ENCODE results near the gene ELFN1. TPM values are rescaled to one million over a fixed set of nuclear protein-coding genes. Genes with fewer than 3 reads are reported as not detected.

ELFN1 gene
- total and polyA plus RNA-seq, 10 of the 15 experiments (the other 5 are each of a cell fraction or from before 2014, with no cell fraction given), result 0.04 TPM; not detected in 9

DNA sequence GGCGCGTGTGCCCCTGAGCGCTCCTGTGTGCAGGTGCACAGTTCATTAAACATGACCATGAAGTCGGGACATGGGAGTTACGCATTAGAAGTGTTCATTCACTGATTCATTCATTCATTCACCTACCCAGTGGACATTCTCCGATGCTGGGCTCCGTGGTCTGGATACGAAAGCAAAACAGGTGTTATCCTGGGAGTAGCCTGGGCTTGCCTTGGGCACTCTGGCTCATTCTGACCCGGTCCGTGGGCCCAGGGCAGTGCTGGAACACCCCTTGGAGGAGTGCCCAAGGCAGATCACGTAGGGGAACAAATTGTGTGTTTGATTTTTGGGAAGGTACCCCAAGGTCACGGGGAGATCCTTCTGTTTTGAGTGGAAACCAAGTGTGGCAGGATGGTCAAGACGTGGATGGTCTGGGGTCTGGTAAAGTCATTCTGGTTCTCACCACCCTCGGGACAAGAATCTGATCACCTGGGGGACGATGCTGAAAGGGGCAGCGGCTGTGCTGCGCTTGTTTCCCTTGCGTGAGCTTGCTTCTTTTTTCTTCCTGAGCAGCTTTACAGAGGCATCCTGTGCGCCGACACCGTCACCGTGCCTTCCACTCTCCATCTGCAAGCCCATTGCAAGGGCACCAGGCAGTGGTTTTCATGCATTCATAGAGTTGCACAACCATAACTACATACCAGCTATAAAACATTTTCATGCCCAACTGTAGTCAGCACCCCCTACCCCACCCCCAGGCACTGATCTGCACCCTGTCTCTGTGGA lies 10.1 kb downstream of the ELFN1 start:
- no peak overlapping the region for H3K27ac ChIP-seq (ENCODE audit: control insufficient read depth, insufficient read depth)
- 67% methylated on average over 22 of the region's 22 CpGs for WGBS (ENCODE audit: insufficient coverage, insufficient replicate concordance, low lambda C conversion rate, missing lambda C conversion rate)
- H3K9me3 ChIP-seq (replicated peaks; ENCODE audit: control insufficient read depth, insufficient read depth, low read length), result no peaks in the 10 kb centered on the region; the same call in none of the 3 replicates
- ChIA-PET SMC1A (ENCODE audit: uncharacterized antibody, unreplicated experiment) (no interaction called here), POLR2A (interaction anchor here (0.7 kb wide), 1 partner anchor 11 kb away, joined by 4 read pairs; no protein-coding TSS in a partner anchor), CTCF (no interaction called here), RAD21 (ENCODE audit: unreplicated experiment) (no interaction called here)
- in situ Hi-C loops (cut with MboI) (no loop called here), intact Hi-C loops (cut with micrococcal nuclease; ENCODE audit: unreplicated experiment) (no loop called here)
- BruUV-seq (replicated peaks), result no TSS peak
- H3K27me3 ChIP-seq (replicated peaks in 1 of 2; ENCODE audit: control insufficient read depth in 2 of 2, insufficient read depth in 2 of 2, low read length in 1 of 2), result no peaks in the 10 kb centered on the region
- no peaks in the 10 kb centered on the region for H3K4me1 ChIP-seq (ENCODE audit: control insufficient read depth, insufficient read depth, low read length)
- no peaks in the 10 kb centered on the region for H3K36me3 ChIP-seq (ENCODE audit: control insufficient read depth in 2 of 2, insufficient read depth in 2 of 2, low read length in 1 of 2)
- no peak overlapping the region for H3K4me3 ChIP-seq
- FAIRE-seq (no peak), ATAC-seq (no peak), DNase-seq (ENCODE audit: low read depth, low spot score) (no peak)
- H3K9ac ChIP-seq (ENCODE audit: control insufficient read depth, insufficient read depth, low read length), result no peak overlapping the region
- H2AFZ ChIP-seq (ENCODE audit: control insufficient read depth, low read depth, low read length), result no peak overlapping the region
- no peak for TF ChIP-seq HDAC6 (IDR thresholded peaks at IDR 0.05; ENCODE audit: unreplicated experiment)
- TF ChIP-seq, protein P1, sequence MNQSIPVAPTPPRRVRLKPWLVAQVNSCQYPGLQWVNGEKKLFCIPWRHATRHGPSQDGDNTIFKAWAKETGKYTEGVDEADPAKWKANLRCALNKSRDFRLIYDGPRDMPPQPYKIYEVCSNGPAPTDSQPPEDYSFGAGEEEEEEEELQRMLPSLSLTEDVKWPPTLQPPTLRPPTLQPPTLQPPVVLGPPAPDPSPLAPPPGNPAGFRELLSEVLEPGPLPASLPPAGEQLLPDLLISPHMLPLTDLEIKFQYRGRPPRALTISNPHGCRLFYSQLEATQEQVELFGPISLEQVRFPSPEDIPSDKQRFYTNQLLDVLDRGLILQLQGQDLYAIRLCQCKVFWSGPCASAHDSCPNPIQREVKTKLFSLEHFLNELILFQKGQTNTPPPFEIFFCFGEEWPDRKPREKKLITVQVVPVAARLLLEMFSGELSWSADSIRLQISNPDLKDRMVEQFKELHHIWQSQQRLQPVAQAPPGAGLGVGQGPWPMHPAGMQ (IDR thresholded peaks at IDR 0.05; ENCODE audit: borderline replicate concordance), result no peak
- no peak for TF ChIP-seq TAF1 (IDR thresholded peaks at IDR 0.05; ENCODE audit: borderline replicate concordance, low read depth, low read length)
- TF ChIP-seq TCF12 (IDR thresholded peaks at IDR 0.05; ENCODE audit: low read depth, low read length), result no peak
- TF ChIP-seq JUNB (IDR thresholded peaks at IDR 0.05), result no peak
- TF ChIP-seq, protein P2, sequence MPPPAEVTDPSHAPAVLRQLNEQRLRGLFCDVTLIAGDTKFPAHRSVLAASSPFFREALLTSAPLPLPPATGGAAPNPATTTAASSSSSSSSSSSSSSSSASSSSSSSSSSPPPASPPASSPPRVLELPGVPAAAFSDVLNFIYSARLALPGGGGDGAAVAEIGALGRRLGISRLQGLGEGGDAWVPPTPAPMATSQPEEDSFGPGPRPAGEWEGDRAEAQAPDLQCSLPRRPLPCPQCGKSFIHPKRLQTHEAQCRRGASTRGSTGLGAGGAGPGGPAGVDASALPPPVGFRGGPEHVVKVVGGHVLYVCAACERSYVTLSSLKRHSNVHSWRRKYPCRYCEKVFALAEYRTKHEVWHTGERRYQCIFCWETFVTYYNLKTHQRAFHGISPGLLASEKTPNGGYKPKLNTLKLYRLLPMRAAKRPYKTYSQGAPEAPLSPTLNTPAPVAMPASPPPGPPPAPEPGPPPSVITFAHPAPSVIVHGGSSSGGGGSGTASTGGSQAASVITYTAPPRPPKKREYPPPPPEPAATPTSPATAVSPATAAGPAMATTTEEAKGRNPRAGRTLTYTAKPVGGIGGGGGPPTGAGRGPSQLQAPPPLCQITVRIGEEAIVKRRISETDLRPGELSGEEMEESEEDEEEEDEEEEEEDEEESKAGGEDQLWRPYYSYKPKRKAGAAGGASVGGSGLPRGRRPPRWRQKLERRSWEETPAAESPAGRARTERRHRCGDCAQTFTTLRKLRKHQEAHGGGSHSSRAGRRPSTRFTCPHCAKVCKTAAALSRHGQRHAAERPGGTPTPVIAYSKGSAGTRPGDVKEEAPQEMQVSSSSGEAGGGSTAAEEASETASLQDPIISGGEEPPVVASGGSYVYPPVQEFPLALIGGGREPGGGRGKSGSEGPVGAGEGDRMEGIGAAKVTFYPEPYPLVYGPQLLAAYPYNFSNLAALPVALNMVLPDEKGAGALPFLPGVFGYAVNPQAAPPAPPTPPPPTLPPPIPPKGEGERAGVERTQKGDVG (CRISPR knock-in tag; IDR thresholded peaks at IDR 0.05), result no peak
- no peak for TF ChIP-seq IKZF2 (IDR thresholded peaks at IDR 0.05)
- no peak for TF ChIP-seq CHD4 (IDR thresholded peaks at IDR 0.05)
- no peak for TF ChIP-seq PML (IDR thresholded peaks at IDR 0.05; ENCODE audit: low read length)
- TF ChIP-seq NRF1 (conservative IDR thresholded peaks at IDR 0.05; ENCODE audit: low read depth, low read length), result no peak
- TF ChIP-seq, protein P3, sequence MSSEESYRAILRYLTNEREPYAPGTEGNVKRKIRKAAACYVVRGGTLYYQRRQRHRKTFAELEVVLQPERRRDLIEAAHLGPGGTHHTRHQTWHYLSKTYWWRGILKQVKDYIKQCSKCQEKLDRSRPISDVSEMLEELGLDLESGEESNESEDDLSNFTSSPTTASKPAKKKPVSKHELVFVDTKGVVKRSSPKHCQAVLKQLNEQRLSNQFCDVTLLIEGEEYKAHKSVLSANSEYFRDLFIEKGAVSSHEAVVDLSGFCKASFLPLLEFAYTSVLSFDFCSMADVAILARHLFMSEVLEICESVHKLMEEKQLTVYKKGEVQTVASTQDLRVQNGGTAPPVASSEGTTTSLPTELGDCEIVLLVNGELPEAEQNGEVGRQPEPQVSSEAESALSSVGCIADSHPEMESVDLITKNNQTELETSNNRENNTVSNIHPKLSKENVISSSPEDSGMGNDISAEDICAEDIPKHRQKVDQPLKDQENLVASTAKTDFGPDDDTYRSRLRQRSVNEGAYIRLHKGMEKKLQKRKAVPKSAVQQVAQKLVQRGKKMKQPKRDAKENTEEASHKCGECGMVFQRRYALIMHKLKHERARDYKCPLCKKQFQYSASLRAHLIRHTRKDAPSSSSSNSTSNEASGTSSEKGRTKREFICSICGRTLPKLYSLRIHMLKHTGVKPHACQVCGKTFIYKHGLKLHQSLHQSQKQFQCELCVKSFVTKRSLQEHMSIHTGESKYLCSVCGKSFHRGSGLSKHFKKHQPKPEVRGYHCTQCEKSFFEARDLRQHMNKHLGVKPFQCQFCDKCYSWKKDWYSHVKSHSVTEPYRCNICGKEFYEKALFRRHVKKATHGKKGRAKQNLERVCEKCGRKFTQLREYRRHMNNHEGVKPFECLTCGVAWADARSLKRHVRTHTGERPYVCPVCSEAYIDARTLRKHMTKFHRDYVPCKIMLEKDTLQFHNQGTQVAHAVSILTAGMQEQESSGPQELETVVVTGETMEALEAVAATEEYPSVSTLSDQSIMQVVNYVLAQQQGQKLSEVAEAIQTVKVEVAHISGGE (CRISPR knock-in tag; IDR thresholded peaks at IDR 0.05), result no peak
- TF ChIP-seq MEF2B (IDR thresholded peaks at IDR 0.05; ENCODE audit: partially characterized antibody, poor library complexity, severe bottlenecking), result no peak
- TF ChIP-seq WRNIP1 (IDR thresholded peaks at IDR 0.05; ENCODE audit: borderline replicate concordance, low read depth, low read length), result no peak
- H4K20me1 ChIP-seq (ENCODE audit: control insufficient read depth, insufficient read depth), result no peaks in the 10 kb centered on the region
- H3K79me2 ChIP-seq (ENCODE audit: control insufficient read depth, insufficient read depth, low read length), result no peaks in the 10 kb centered on the region
- H3K4me2 ChIP-seq (ENCODE audit: control insufficient read depth, insufficient read depth), result no peak overlapping the region

All from GM12878 (cell line).